Ascending aorta (tissue), 2 donors: ENCODE results near the gene SCAF8. TPM values are rescaled to one million over a fixed set of nuclear protein-coding genes. Genes with fewer than 3 reads are reported as not detected.
A peak's percentile ranks its signal among the peaks of the same experiment; 100 is the strongest.

Source experiments
- DNase-seq, 2 donors: peaks; one replicate each; pipeline ENCODE4 v3.0.0-alpha.2; 2019; ENCODE audit warnings: low spot score in 2 of 2
- H3K27ac ChIP-seq, 2 donors: fragments of 200-600 bp; sonication (generic); one replicate each; pipeline ENCODE4 v1.5.1; 2016 to 2017; ENCODE audit warnings: mild to moderate bottlenecking in 1 of 2
- H3K27me3 ChIP-seq: fragments of 200-600 bp; sonication (generic); one replicate; pipeline ENCODE4 v1.5.1; 2017
- H3K36me3 ChIP-seq, 2 donors: fragments of 200-600 bp; sonication (generic); one replicate each; pipeline ENCODE4 v1.5.1; 2016
- H3K4me1 ChIP-seq, 2 donors: fragments of 200-600 bp; sonication (generic); one replicate each; pipeline ENCODE4 v1.5.1; 2016 to 2017; ENCODE audit warnings: mild to moderate bottlenecking in 1 of 2
- H3K4me3 ChIP-seq, 2 donors: fragments of 200-600 bp; sonication (generic); one replicate each; pipeline ENCODE4 v1.5.1; 2016 to 2017; ENCODE audit warnings: mild to moderate bottlenecking in 1 of 2
- H3K9me3 ChIP-seq, 2 donors: fragments of 200-600 bp; sonication (generic); one replicate each; pipeline ENCODE4 v1.5.1; 2016
- CTCF ChIP-seq, 3 experiments: fragments of 200-600 bp in 2 of 3; fragments of 450-650 bp in 1 of 3; sonication (generic) in 2 of 3; IDR thresholded peaks; one replicate each; pipeline ENCODE4 v1.5.1; 2016 to 2019; ENCODE audit warnings: antibody characterized with exemption in 3 of 3, mild to moderate bottlenecking in 1 of 3, moderate library complexity in 1 of 3
- intact Hi-C: fragments of 100-400 bp; cut with DNase I; formaldehyde crosslinking; loops from one replicate; pipeline ENCODE4 v1.15.1; 2023
- total RNA-seq: library from RNA; depleted of rRNA; stranded (reverse); fragments of >200 nt; gene quantifications from one replicate; pipeline ENCODE4 v1.1.0, GENCODE V29; 2016

SCAF8 gene
- total RNA-seq, 1 donor from 2014 or later = 22.6 TPM

- intact Hi-C loops = no loop called here
- no peak overlapping the region for H3K27ac ChIP-seq
- no peak for DNase-seq
- H3K4me3 ChIP-seq = no peak overlapping the region
- H3K9me3 ChIP-seq = no peaks in the 10 kb centered on the region
- no peaks in the 10 kb centered on the region for H3K4me1 ChIP-seq
- no peaks in the 10 kb centered on the region for H3K27me3 ChIP-seq
- TF ChIP-seq CTCF (IDR thresholded peaks at IDR 0.05) = no peak
- H3K36me3 ChIP-seq = no peaks in the 10 kb centered on the region
Measured at GRCh38 chr6:154690857-154691256, 42.4 kb upstream of the SCAF8 start.

- intact Hi-C loops = no loop called here
Measured at GRCh38 chr6:154696661-154697060, 36.6 kb upstream of the SCAF8 start.

GRCh38 chr6:154703124-154703523 is 30.1 kb upstream of the SCAF8 start:
- Histone ChIP-seq H3K4me1 (no peaks in the 10 kb centered on the region), H3K27me3 (no peaks in the 10 kb centered on the region), H3K36me3 (no peaks in the 10 kb centered on the region), H3K4me3 (no peak overlapping the region), H3K27ac (no peak overlapping the region), H3K9me3 (no peaks in the 10 kb centered on the region)
- intact Hi-C loops = no loop called here
- DNase-seq = no peak
- no peak for TF ChIP-seq CTCF (IDR thresholded peaks at IDR 0.05)

More at GRCh38 chr6:154696661-154697060, 36.6 kb upstream of the SCAF8 start:
- no peak for TF ChIP-seq CTCF (IDR thresholded peaks at IDR 0.05)
- no peak for DNase-seq
- Histone ChIP-seq H3K27me3 (no peaks in the 10 kb centered on the region), H3K27ac (no peak overlapping the region), H3K9me3 (no peaks in the 10 kb centered on the region), H3K4me3 (no peak overlapping the region), H3K4me1 (no peaks in the 10 kb centered on the region), H3K36me3 (no peaks in the 10 kb centered on the region)

- no peak for DNase-seq
- intact Hi-C loops = no loop called here
- peak in 1 of 3 experiments; percentile 13 for TF ChIP-seq CTCF (IDR thresholded peaks at IDR 0.05)
- Histone ChIP-seq H3K4me3 (no peak overlapping the region), H3K27ac (no peak overlapping the region), H3K9me3 (no peaks in the 10 kb centered on the region), H3K36me3 (no peaks in the 10 kb centered on the region), H3K4me1 (no peaks in the 10 kb centered on the region), H3K27me3 (no peaks in the 10 kb centered on the region)
Measured at GRCh38 chr6:154705471-154706113, 27.6 kb upstream of the SCAF8 start.

- Histone ChIP-seq H3K4me1 (no peaks in the 10 kb centered on the region), H3K4me3 (no peak overlapping the region), H3K36me3 (no peaks in the 10 kb centered on the region), H3K9me3 (no peaks in the 10 kb centered on the region), H3K27me3 (no peaks in the 10 kb centered on the region), H3K27ac (no peak overlapping the region)
- no peak for TF ChIP-seq CTCF (IDR thresholded peaks at IDR 0.05)
- intact Hi-C loops = no loop called here
- no peak for DNase-seq
Measured at GRCh38 chr6:154706389-154706788, 26.8 kb upstream of the SCAF8 start.

- TF ChIP-seq CTCF (IDR thresholded peaks at IDR 0.05) = no peak
- intact Hi-C loops = no loop called here
Measured at GRCh38 chr6:154709621-154710020, 23.6 kb upstream of the SCAF8 start.

More at GRCh38 chr6:154709621-154710020, 23.6 kb upstream of the SCAF8 start:
- no peak for DNase-seq
- Histone ChIP-seq H3K36me3 (no peaks in the 10 kb centered on the region), H3K4me1 (no peaks in the 10 kb centered on the region), H3K27ac (no peak overlapping the region), H3K9me3 (no peaks in the 10 kb centered on the region), H3K4me3 (no peak overlapping the region), H3K27me3 (no peaks in the 10 kb centered on the region)
